Fibroblast of lung (primary cell): ENCODE results near the gene GUCY2D. TPM values are rescaled to one million over a fixed set of nuclear protein-coding genes. Genes with fewer than 3 reads are reported as not detected.

Experiments used
- DNase-seq, 2 donors: peaks; one replicate each; pipeline versions ENCODE4 v3.0.0 to v3.0.0-alpha.2; 2010; ENCODE audit warnings: low read depth in 2 of 2
- H2AFZ ChIP-seq: 2 replicates; pipeline ENCODE4 v1.5.1; 2012; ENCODE audit warnings: low read length, control low read depth, inconsistent platforms
- H3K27ac ChIP-seq: 2 replicates; pipeline ENCODE4 v1.5.1; 2011; ENCODE audit warnings: low read length, control low read depth; ENCODE audit not compliant: insufficient read depth
- H3K27me3 ChIP-seq: 2 replicates; pipeline ENCODE4 v1.5.1; 2011; ENCODE audit warnings: mild to moderate bottlenecking, low read length; ENCODE audit not compliant: control insufficient read depth, insufficient read depth
- H3K36me3 ChIP-seq: 2 replicates; pipeline ENCODE4 v1.5.1; 2011; ENCODE audit warnings: low read length; ENCODE audit not compliant: control insufficient read depth, insufficient read depth
- H3K4me1 ChIP-seq: 2 replicates; pipeline ENCODE4 v1.5.1; 2011; ENCODE audit warnings: low read length; ENCODE audit not compliant: control insufficient read depth, insufficient read depth; ENCODE audit errors: extremely low read depth
- H3K4me2 ChIP-seq: 2 replicates; pipeline ENCODE4 v1.5.1; 2011; ENCODE audit warnings: low read length, control low read depth; ENCODE audit not compliant: insufficient read depth; ENCODE audit errors: extremely low read depth
- H3K4me3 ChIP-seq, 4 experiments: fragments of 200-600 bp in 1 of 4; sonication (generic) in 1 of 4; replicated peaks in 1 of 4; 2 replicates each; pipeline ENCODE4 v1.5.1; 2011 to 2016; ENCODE audit warnings: low read length in 4 of 4, low read depth in 3 of 4, mild to moderate bottlenecking in 3 of 4, control low read depth in 2 of 4, inconsistent platforms in 1 of 4, mixed read lengths in 1 of 4; ENCODE audit not compliant: insufficient read depth in 1 of 4; ENCODE audit errors: control extremely low read depth in 1 of 4
- H3K79me2 ChIP-seq: 2 replicates; pipeline ENCODE4 v1.5.1; 2012; ENCODE audit warnings: mild to moderate bottlenecking, low read length, inconsistent platforms; ENCODE audit not compliant: control insufficient read depth, insufficient read depth
- H3K9ac ChIP-seq: 2 replicates; pipeline ENCODE4 v1.5.1; 2011; ENCODE audit warnings: mild to moderate bottlenecking, low read length, control low read depth; ENCODE audit not compliant: insufficient read depth
- H3K9me3 ChIP-seq: 2 replicates; pipeline ENCODE4 v1.5.1; 2012; ENCODE audit warnings: low read depth, low read length; ENCODE audit not compliant: control insufficient read depth, insufficient read depth
- H4K20me1 ChIP-seq: 2 replicates; pipeline ENCODE4 v1.5.1; 2011; ENCODE audit warnings: low read length; ENCODE audit not compliant: control insufficient read depth, insufficient read depth; ENCODE audit errors: extremely low read depth
- CTCF ChIP-seq, 2 donors: IDR thresholded peaks in 1 of 2; conservative IDR thresholded peaks in 1 of 2; 1 replicate in 1 of 2; 2 replicates in 1 of 2; pipeline ENCODE4 v1.5.1; 2011 to 2012; ENCODE audit warnings: low read length in 2 of 2, control low read depth in 1 of 2, inconsistent platforms in 1 of 2, low read depth in 1 of 2, mild to moderate bottlenecking in 1 of 2
- EZH2 ChIP-seq: IDR thresholded peaks from 2 replicates; pipeline ENCODE4 v1.5.1; 2012; ENCODE audit warnings: low read length, control low read depth, mild to moderate bottlenecking; ENCODE audit errors: missing control alignments
- polyA plus RNA-seq, 2 donors: library from polyadenylated mRNA; depleted of rRNA in 1 of 2; stranded (reverse) in 1 of 2; unstranded in 1 of 2; fragments of >200 nt; gene quantifications; 2 replicates each; pipeline ENCODE4 v1.2.1, GENCODE V29; 2011 to 2012; ENCODE audit warnings: missing spikeins in 1 of 2
- total RNA-seq: library from RNA; depleted of rRNA; stranded (reverse); fragments of >200 nt; gene quantifications from 2 replicates; pipeline ENCODE4 v1.2.1, GENCODE V29; 2014

GUCY2D gene
- total and polyA plus RNA-seq, 2 donors (not counting 1 experiment from before 2014, with no cell fraction given): not detected

GRCh38 chr17:8006836-8007680 lies 4.6 kb downstream of the GUCY2D start:
- Histone ChIP-seq H3K4me1 (no peaks in the 10 kb centered on the region), H3K79me2 (no peaks in the 10 kb centered on the region), H2AFZ (no peak overlapping the region), H3K27me3 (peaks cover 30% of the 10 kb centered on the region), H4K20me1 (no peaks in the 10 kb centered on the region), H3K36me3 (no peaks in the 10 kb centered on the region), H3K9ac (no peak overlapping the region), H3K4me2 (no peak overlapping the region), H3K4me3 (no peak overlapping the region), H3K27ac (no peak overlapping the region), H3K9me3 (no peaks in the 10 kb centered on the region)
- DNase-seq: no peak
- TF ChIP-seq EZH2 (no peak), CTCF (conservative IDR thresholded peaks at IDR 0.05 in 1 of 2, IDR thresholded peaks at IDR 0.05 in 1 of 2; ENCODE audit: low read depth in 1 of 2, low read length in 2 of 2) (no peak)

- Histone ChIP-seq H3K27ac (no peak overlapping the region), H4K20me1 (no peaks in the 10 kb centered on the region), H3K4me3 (no peak overlapping the region), H3K4me2 (no peak overlapping the region), H2AFZ (no peak overlapping the region), H3K27me3 (peaks cover 23% of the 10 kb centered on the region), H3K9me3 (no peaks in the 10 kb centered on the region), H3K79me2 (no peaks in the 10 kb centered on the region), H3K36me3 (no peaks in the 10 kb centered on the region), H3K9ac (no peak overlapping the region), H3K4me1 (no peaks in the 10 kb centered on the region)
- DNase-seq: no peak
- no peak for TF ChIP-seq EZH2
- no peak for TF ChIP-seq CTCF (conservative IDR thresholded peaks at IDR 0.05 in 1 of 2, IDR thresholded peaks at IDR 0.05 in 1 of 2; ENCODE audit: low read depth in 1 of 2, low read length in 2 of 2)
These were observed 5.4 kb downstream of the GUCY2D start for GRCh38 chr17:8007836-8008235.

GRCh38 chr17:8012045-8012580 lies 9.7 kb downstream of the GUCY2D start:
- Histone ChIP-seq H4K20me1 (no peaks in the 10 kb centered on the region), H2AFZ (no peak overlapping the region), H3K4me2 (no peak overlapping the region), H3K27me3 (peaks cover 18% of the 10 kb centered on the region), H3K9me3 (no peaks in the 10 kb centered on the region), H3K9ac (no peak overlapping the region), H3K4me3 (no peak overlapping the region), H3K36me3 (no peaks in the 10 kb centered on the region), H3K27ac (no peak overlapping the region), H3K4me1 (no peaks in the 10 kb centered on the region), H3K79me2 (no peaks in the 10 kb centered on the region)
- DNase-seq: no peak
- TF ChIP-seq EZH2 (no peak), CTCF (conservative IDR thresholded peaks at IDR 0.05 in 1 of 2, IDR thresholded peaks at IDR 0.05 in 1 of 2; ENCODE audit: low read depth in 1 of 2, low read length in 2 of 2) (no peak)
